Activated CD8-positive, alpha-beta memory T cell treated with anti-CD3 and anti-CD28 coated beads for 4 hours (primary cell): Measurements from ENCODE around the gene NLK.
A peak's percentile ranks its signal among the peaks of the same experiment; 100 is the strongest.

Experiments
- DNase-seq, 2 donors: peaks; one replicate each; pipeline ENCODE4 v3.0.0-alpha.2; 2020; ENCODE audit warnings: low read depth in 2 of 2

Gene NLK

DNA sequence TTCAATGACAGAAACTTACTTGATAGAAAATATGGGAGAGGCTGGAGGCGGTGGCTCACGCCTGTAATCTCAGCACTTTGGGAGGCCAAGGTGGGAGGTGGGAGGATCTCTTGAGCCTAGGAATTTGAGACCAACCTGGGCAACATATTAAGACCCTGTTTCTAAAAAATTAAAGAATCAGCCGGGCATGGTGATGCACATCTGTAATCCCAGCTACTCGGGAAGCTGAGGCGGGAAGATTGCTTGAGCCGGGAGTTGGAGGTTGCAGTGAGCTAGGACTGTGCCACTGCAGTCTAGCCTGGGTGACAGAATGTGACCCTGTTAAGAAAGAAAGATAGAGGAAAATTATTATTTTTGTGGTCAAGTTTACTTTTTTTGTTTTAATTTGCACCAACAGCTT, 2.1 kb upstream of the NLK start:
- no peak for DNase-seq

DNA sequence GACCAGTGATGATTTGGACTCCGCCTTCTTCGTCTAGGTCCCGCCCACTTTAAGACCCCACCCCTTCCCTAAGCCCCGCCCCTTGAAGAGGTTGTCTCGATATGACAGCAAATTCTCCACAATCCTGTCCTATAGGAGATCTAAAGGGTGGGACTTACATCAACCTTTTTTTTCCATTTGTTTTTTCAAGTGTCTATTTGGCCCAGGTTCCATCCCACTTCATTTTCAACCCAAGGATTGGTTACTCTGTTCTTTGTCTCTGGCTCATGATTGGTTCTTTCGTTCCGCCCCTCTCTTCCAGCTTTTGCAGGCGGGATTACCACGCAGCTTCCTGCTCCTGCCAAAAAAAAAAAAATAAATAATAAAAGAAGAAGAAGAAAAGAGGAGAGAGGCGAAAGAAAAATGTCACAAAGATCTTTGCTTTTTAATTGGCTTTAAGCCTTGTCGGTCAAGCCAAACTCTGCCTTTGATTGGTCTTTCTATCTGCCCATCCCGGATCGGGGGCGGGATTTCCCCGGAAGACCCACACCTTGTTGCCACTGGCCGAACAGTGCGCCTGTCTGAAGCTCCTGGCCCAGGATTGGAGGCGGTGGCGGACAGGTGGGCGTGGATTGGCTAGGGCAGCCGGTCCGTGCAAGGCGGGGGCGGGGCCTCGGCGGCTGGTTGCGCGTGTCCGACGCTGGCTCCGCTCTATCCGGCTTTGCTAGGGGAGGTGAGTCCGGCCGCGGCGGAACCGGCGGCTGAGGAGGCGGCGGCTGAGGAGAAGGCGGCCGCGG, 1.2 kb upstream of the NLK start:
- DNase-seq = peak; percentile 98

DNA sequence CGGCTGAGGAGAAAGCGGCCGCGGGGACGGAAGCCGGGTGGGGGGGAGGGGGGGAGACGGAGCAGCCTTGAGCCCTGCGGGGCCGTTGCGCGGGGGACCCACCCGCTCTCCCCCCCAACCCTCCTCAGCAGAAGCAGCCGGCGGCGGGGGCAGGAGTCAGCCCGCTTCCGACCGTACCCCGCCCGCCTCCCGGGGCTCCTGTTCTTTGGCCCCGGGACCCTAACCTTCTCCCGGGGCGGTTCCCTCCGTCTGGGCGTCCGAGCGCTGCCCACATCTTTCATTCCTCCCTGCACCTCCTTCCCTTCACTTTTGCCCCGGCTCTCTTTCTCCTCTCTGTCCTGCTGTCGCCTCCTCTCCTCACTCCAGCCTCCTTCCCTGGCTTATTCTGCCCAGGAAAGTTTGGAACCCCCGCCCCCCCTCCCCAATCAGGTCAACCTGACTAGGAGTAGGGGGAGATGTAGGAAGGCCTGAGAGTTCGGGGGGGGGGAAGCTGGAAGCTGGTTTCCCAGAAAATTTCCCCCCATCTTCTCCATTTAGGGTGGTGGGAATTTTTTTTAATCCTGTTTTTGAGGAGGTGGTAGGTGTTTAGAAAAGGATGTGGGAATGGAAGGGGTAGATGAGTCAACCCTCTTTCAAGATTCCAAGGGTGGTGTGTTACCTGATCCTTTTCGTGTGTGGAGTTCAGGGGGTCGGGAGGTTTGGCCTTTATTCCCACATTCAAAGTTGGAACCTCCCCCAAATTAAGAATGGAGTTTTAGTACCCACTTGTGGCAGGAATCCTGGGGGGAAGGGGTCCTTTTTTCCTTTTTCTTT, 427 bp upstream of the NLK start:
- DNase-seq = no peak

DNA sequence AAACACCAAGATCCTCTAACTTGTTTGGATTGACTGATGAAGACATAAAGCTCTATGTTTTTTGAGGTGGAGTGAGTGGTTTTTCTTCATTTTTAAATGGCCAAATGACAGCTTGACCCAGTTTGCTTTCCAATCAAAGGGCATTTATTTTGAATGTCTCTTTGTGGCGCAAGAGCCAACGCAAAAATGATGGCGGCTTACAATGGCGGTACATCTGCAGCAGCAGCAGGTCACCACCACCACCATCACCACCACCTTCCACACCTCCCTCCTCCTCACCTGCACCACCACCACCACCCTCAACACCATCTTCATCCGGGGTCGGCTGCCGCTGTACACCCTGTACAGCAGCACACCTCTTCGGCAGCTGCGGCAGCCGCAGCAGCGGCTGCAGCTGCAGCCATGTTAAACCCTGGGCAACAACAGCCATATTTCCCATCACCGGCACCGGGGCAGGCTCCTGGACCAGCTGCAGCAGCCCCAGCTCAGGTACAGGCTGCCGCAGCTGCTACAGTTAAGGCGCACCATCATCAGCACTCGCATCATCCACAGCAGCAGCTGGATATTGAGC, 329 bp downstream of the NLK start:
- no peak for DNase-seq

DNA sequence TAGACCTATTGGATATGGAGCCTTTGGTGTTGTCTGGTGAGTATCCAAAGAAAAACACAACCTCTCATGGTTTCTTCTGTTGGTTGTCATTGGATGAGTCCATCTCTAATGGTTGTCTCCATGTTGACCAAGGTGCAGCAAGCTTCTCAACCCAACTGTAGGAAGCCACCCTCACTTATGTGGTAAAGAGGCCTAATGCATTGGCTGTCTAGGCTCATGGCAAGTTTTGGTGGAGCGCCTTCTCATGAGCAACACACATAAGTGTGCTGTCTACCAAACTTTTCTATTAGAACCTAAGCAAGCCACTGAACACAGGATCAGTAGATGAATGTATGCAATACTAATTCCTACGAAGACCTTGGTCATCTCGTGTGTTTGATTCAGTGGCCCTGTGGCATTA, 819 bp downstream of the NLK start:
- DNase-seq = no peak

DNA sequence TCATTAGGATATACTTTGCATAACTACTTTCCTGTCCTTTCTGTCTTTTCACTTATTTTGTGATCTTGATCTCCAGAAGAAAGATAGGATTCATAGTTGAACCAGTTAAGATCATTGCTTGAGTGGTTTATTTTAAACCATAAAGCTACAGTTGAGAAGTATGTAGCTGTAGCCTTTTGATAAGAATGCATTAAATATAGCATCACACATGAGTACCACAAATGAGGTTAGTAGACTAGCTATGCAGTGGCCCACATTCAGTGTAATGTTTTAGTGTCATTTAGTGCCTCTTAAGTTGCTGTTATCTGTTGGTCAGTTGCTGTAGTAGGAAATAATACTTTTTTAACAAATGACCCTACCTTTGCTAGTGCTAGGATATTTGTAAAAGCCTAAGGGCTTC, 1.3 kb downstream of the NLK start:
- DNase-seq = no peak

DNA sequence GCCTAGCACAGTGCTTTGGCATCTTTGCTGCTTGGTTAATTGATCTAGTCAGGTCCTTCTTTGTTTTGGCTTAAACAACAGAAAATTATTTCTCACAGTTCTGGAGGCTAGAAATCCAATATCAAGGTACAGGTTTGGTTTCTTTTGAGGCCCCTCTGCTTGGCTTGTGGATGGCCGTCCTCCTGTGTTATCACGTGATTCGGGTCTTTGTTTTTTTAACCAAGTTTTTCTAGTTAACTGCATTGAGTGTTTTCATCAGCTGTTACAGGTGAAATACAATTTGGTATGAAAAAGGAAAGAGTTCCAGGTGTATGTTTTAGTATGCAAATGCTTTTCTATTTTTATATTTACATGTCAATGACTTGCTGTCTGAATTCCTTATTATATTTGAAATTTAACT, 2.8 kb downstream of the NLK start:
- no peak for DNase-seq

DNA sequence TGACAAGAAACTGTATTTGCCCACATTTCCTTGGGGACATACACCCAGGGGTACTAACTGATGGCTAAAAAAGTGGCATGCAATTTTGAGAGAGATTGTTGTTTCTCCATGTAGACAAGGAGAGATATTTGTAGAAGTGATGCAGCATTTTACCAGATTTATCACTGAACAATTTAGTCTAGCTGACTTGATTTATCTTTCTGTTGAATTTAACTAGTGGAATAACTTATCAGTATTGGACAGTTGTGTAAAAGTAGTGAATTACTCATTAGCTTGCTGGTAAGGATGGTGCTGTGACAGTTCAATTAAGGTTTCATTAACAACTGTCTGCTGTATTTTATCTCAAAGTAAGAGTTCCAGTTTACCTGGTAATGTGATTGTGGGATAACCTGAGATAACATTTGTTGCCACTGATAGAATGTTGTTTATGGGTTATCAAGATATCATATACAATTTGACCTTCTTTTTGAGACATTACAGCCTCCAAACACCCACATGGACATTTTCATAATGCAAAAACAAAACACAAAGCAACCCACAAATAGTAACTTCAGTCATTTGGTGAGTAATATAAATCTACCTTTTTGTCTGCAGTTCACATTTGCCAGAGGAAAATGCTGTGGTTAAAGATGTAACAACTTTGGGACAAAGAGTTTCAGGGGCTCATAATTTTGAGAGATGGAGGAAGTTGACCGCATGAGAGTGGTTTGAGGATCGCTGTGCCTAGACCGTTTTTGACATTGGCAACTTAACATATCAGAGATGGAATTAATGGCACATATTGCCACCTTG, 3.8 kb downstream of the NLK start:
- no peak for DNase-seq

DNA sequence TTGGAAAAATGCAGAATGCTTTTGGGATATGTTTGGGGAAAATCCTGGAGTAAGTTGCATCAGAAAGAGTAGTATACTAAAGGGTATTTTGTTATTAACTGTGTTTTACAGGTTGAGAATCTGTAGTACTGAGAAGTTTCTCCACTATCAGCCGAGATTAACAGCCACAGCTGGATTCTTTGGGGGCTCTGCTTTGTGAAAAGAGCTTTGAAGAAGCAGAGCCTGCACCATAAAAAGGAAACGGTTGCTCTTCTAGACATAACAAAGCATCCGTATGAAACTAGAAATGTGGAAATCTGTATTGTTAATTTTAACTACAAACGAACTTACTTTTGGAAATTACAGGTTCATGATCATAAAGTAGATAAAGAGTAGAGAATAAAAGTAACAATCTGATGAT, 5.3 kb downstream of the NLK start:
- no peak for DNase-seq

DNA sequence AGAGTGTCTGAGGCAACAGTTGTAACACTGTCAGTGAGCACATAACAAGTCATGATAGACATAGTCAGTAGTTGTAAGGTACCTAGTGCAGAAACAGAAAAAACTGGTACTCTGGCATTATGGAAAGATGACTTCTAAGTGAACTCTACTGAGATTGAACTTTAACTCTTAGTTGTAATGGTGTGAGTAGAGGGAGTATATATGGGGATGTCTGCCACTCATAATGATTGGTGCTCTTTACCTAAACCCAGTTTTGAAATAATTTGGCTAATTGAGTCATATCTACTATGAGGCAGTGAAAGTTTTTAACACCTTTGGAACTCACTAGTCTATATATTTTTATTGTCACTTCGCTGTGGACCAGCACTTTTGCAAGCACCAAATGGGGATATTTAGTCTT, 6.6 kb downstream of the NLK start:
- no peak for DNase-seq

DNA sequence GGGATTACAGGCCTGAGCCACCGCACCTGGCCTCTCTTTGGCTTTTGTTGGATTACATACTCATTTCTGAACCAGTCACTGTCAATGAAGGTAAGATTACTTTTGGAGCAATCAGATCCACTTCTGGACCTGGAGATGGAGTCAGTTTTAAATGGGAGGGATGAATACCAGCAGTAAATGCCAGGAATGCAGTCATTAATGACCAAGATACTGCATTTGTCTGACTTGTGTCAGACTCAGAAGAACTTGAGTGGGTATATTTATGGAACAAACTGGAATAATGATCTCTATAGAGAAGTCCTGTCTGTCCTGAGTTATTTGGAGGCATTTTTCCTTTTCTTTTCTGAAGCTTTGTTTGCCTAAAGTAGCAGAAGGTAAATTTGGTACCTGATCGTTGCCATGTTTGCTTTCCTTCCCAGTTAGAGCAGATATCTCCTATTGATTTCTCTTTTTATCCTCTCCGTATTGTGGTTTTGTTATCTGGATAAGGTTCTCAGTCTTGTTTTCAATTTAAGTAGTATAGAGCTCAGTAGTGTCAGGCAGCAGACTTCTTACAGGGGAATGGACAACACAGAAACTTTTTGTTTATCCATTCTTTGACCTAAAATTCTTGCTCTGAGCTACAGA, 10.7 kb downstream of the NLK start:
- DNase-seq = no peak

DNA sequence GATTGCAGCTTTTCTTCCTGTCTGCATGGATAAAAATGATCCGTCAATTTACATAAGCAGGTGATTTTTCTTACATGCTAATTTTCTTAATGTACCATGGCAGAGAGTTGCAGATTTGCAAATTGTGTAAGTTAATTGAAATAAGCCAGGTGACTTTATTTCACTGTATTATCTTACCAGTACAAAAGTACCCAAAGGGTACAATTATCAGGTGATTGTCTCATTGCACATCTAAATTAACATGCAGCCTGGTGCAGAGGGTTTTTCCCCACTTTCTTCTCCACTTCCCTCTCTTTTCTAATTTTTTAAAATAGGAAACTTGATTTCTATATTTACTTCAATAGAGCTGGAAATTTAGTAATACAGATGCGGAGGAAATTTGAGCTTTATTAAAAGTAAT, 11.2 kb downstream of the NLK start:
- DNase-seq = no peak

DNA sequence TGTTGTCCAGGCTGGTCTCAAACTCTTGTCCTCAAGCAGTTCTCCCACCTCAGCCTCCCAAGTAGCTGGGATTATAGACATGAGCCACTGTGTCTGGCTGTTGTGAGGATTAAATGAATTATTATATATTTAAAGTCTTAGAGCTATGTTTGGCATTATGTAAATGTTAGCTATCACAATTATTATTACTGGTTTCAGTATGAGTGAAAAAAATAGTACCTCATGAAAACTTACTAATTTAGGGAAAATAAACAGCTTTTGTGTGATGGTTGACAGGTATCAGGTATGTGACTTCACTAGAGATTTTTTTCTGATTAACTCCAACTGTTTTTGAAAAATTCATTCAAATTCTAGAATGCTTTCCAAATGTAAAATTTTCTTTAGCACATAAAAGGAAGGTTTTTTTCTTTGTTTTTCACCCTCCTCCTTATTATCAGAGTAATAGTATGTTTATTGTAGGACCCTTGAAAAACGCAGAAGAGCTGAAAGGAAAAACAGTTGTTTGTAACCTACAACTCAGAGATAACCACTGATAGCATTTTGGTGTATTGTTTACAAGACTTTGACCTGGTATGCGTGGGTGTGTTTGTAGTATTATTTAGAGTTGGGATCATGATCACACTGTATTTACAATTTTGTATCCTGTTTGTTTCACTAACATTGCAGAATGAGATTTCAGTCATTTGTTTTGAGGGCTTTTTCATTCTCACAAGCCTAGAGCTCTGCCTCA, 13.2 kb downstream of the NLK start:
- no peak for DNase-seq

DNA sequence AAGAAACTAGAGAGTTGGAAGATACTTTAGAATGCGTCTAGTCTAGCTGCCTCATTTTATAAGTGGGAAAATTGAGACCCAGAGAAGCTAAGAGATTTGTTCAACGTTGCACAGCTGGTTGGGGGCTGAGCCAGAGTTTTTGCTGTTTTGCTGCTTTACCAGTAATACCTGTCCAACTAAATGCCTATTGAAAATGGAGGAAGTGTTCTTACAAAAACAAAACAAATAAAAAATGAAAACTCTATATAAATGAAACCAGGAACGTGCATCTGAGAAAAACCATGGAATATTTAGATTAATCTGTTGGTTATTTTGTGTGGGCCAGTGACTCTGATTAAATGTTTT, 13.8 kb downstream of the NLK start:
- no peak for DNase-seq

DNA sequence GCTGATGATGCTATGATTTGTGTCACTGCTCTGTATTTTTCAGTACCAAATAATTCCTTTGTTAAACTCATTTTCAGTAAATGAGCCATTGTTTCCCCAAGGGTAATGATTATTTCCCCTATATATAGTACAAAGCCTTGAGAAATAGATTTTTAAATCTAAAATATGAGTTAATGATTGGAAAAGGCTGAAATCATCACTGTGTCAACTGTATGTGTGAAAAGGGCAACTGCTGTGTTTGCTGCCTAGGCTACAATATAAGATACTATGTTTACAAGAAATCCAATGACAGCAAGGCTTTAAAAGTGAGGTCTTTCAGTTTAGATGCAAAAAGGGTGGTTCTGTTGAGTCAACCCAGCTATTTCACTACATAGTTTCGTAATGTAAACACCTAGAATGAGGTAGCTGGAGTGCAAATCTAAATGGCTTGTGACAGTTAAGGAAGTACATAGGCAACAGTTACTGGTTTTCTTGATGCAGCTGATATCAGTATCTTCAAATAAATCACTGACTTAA, 15.3 kb downstream of the NLK start:
- DNase-seq = no peak

DNA sequence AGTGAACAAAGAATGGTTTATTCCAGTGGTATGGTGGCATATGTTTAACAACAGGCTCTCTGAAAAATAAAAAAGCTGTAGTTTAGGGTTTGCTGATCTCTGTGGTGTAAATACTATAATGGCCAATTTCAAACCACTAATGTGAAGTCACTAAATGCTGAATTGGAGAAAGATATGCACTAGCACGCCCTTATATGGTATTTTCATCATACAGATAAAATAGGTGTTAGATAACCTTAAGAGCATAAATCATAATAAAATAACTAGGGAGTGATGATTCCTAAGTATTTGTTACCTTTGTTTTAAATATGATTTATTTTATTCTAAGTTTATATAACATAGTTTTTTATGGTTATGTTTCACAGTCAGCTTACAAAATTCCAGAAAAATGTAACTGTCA, 17.2 kb downstream of the NLK start:
- DNase-seq = no peak

DNA sequence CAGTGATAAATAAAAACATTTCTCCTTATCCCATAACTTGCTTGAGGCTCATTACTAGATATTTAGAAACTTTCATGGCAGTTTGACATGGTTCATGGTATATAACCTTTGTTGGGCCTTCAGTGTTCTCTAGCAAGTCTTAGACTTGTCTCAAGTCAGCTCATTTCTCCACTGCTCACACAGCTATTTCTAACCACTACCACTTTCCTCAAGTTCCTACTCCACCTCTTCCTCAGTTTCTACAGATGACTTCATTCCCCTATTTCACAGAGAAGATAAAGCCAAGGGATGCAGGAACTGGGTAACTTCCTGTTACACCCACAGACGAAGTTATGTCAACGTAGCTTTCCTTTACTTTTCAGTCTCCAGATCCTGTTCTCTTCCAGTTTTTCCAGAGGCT, 23.2 kb downstream of the NLK start:
- no peak for DNase-seq

DNA sequence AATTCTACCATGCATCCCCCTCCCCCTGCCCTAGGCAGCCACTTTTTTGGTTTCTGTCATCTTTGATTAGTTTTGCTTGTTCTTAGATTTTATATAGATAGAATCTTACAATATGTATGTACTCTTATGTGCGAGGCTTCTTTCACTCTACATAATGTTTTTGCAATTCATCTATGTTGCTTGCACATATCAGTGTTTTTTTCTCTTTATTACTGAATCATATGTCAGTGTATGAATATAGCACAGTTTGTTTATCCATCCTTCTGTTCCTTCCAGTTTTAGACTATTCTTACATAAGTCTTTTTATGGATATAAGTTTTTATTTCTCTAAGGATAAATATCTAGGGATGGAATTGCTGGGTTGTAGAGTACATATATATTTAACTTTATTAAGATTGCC, 26.6 kb downstream of the NLK start:
- no peak for DNase-seq

DNA sequence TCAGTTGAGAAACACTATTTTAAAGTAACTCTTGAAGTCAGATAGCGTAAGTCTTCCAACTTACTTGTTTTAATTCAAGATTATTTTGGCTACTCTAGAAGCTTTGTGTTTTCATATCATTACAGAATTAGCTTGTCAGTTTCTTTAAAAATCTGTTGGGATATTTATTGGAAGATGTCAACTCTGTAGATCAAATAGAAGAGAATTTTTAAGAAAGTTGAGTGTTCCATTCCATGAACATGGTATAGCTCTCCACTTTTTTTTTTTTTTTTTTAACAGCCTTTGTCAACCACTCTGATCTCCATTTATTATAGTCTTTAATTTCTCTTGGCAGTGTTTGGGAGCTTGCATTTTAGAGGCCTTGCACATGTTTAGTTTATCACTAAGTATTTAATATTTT, 28.7 kb downstream of the NLK start:
- DNase-seq = no peak

DNA sequence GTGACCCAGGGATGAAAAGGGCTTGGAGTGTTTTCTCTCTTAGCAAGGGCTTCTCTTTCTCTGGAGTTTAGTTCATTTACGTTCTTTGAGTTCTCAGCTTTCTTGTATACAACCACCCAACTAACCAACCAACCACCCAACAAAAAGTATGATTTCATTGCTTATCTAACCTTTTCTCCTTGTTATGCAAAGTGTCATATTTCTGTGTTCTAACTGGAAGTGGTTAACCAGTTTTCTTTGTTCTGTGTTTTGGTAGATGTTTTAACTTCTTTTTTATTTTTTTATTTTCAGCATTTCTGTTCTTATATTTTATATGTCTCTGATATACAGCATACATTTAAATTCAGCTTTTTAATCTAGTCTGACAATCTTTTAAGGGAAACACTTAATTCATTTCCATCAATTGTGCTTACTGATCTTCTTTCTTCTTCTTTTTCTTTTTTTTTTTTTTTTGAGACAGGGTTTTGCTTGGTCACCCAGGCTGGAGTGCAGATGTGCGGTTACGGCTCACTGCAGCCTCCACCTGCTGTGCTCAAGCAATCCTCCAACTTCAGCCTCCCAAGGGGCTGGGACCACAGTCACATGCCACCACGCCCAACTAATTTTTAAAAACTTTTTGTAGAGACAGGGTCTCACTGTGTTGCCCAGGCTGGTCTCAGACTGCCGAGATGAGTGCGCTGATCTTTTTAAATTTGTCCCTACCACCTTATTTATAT, 29.6 kb downstream of the NLK start:
- DNase-seq = no peak
